Erythroblast (primary cell): ENCODE results near the gene KRCC1.

Experiments used
- GATA1 ChIP-seq: IDR thresholded peaks from 2 replicates; pipeline ENCODE4 v1.6.1; 2011; ENCODE audit warnings: low read depth, mild to moderate bottlenecking, control low read depth, low read length, moderate library complexity
- POLR2A ChIP-seq: IDR thresholded peaks from 2 replicates; pipeline ENCODE4 v1.6.1; 2011; ENCODE audit warnings: mild to moderate bottlenecking, low read length

GRCh38 chr2:88097192-88097591, 41.6 kb upstream of the KRCC1 start:
- TF ChIP-seq POLR2A (no peak), GATA1 (no peak)
